A549 (cell line): ENCODE measurements around the gene CD8B. TPM values are rescaled to one million over a fixed set of nuclear protein-coding genes. Genes with fewer than 3 reads are reported as not detected.

ENCODE experiments used
- ATAC-seq, 2 experiments: fragments of 200-7000 bp in 1 of 2; fragments of >200 bp in 1 of 2; cut with Nextera tagmentation in 1 of 2; cut with Tn5 transposase in 1 of 2; 3 replicates each; pipeline versions ENCODE4 v1.8.0 to v1.9.1; 2018 to 2020; ENCODE audit warnings: mild to moderate bottlenecking in 1 of 2, moderate library complexity in 1 of 2
- CTCF ChIA-PET: fragments of 300-600 bp; sonication (Branson Sonifier 250); formaldehyde crosslinking; extraction: SDS; loops from one replicate; lab custom pipeline; 2021; ENCODE audit warnings: antibody characterized with exemption, inconsistent platforms; lab: Yijun Ruan, JAX
- POLR2A ChIA-PET: fragments of 350-600 bp; formaldehyde crosslinking; extraction: SDS; loops from one replicate; lab custom pipeline; 2021; ENCODE audit warnings: antibody characterized with exemption, inconsistent platforms; lab: Yijun Ruan, JAX
- DNase-seq, 2 experiments: peaks; one replicate each; pipeline versions ENCODE4 v3.0.0 to v3.0.0-alpha.2; 2011 to 2016; ENCODE audit warnings: low read depth in 1 of 2, low spot score in 1 of 2
- FAIRE-seq: peaks from 2 replicates; lab custom pipeline; 2011; peaks lifted over from hg19 to GRCh38; lab: Jason Lieb, UNC
- H3K27ac ChIP-seq, 2 experiments: fragments of >200 bp; sonication (Bioruptor Twin); formaldehyde crosslinking; 3 replicates each; pipeline ENCODE4 v1.5.1; 2016 to 2017
- H3K4me1 ChIP-seq: fragments of >200 bp; sonication (Bioruptor Twin); formaldehyde crosslinking; 3 replicates; pipeline ENCODE4 v1.6.1; 2016
- H3K4me2 ChIP-seq: fragments of >200 bp; sonication (Bioruptor Twin); formaldehyde crosslinking; 3 replicates; pipeline ENCODE4 v1.6.1; 2016
- H3K4me3 ChIP-seq: fragments of >200 bp; sonication (Bioruptor Twin); formaldehyde crosslinking; 3 replicates; pipeline ENCODE4 v1.5.1; 2016
- H3K9me3 ChIP-seq: fragments of >200 bp; sonication (Bioruptor Twin); formaldehyde crosslinking; 3 replicates; pipeline ENCODE4 v1.6.1; 2016
- ATOH8 ChIP-seq: fragments of 250-450 bp; sonication (Bioruptor Pico); IDR thresholded peaks from 2 replicates; pipeline ENCODE4 v1.5.0; 2020; ENCODE audit warnings: low read depth, mild to moderate bottlenecking, moderate library complexity
- BCL3 ChIP-seq: fragments of >200 bp; sonication (Bioruptor Twin); formaldehyde crosslinking; IDR thresholded peaks from 3 replicates; pipeline ENCODE4 v1.6.1; 2016
- CBX2 ChIP-seq: fragments of 200-600 bp; sonication (generic); IDR thresholded peaks from 2 replicates; pipeline ENCODE4 v1.6.1; 2016; ENCODE audit warnings: low read depth, mild to moderate bottlenecking, borderline replicate concordance
- CHD2 ChIP-seq: fragments of 150-350 bp; IDR thresholded peaks from 2 replicates; pipeline ENCODE4 v1.6.1; 2014; ENCODE audit warnings: low read length; ENCODE audit not compliant: partially characterized antibody
- EHMT2 ChIP-seq: fragments of 200-600 bp; sonication (generic); IDR thresholded peaks from 2 replicates; pipeline ENCODE4 v1.6.1; 2016; ENCODE audit warnings: antibody characterized with exemption, low read depth, mild to moderate bottlenecking, moderate library complexity
- EP300 ChIP-seq, 2 experiments: fragments of >200 bp; sonication (Bioruptor Twin); formaldehyde crosslinking; IDR thresholded peaks; 2 replicates in 1 of 2; 3 replicates in 1 of 2; pipeline ENCODE4 v1.6.1; 2016 to 2017
- FOXS1 ChIP-seq: fragments of 250-450 bp; sonication (Bioruptor Pico); IDR thresholded peaks from 2 replicates; pipeline ENCODE4 v1.5.0; 2020; ENCODE audit warnings: mild to moderate bottlenecking, moderate library complexity
- HDAC2 ChIP-seq: fragments of 200-600 bp; sonication (generic); IDR thresholded peaks from 2 replicates; pipeline ENCODE4 v1.6.1; 2016
- HOXB5 ChIP-seq: fragments of 250-450 bp; sonication (Bioruptor Pico); IDR thresholded peaks from 2 replicates; pipeline ENCODE4 v1.5.0; 2020; ENCODE audit warnings: mild to moderate bottlenecking, moderate library complexity
- JUN ChIP-seq, 2 experiments: fragments of >200 bp; sonication (Bioruptor Twin); formaldehyde crosslinking; IDR thresholded peaks; 2 replicates in 1 of 2; 3 replicates in 1 of 2; pipeline ENCODE4 v1.6.1; 2016 to 2017
- KDM5A ChIP-seq: fragments of 200-600 bp; sonication (generic); IDR thresholded peaks from 2 replicates; pipeline ENCODE4 v1.6.1; 2016; ENCODE audit warnings: antibody characterized with exemption, mild to moderate bottlenecking
- MAFK ChIP-seq: fragments of 450-650 bp; IDR thresholded peaks from 2 replicates; pipeline ENCODE4 v1.6.1; 2014; ENCODE audit not compliant: partially characterized antibody
- MYC ChIP-seq: IDR thresholded peaks from 2 replicates; pipeline ENCODE4 v1.6.1; 2012; ENCODE audit warnings: mild to moderate bottlenecking, inconsistent platforms, low read length, improper control_type of control experiment, borderline replicate concordance
- POLR2A ChIP-seq: IDR thresholded peaks from 2 replicates; pipeline ENCODE4 v1.6.1; 2012; ENCODE audit warnings: mild to moderate bottlenecking, low read length
- RCOR1 ChIP-seq: fragments of 150-350 bp; IDR thresholded peaks from 2 replicates; pipeline ENCODE4 v1.6.1; 2014; ENCODE audit warnings: antibody characterized with exemption, low read length, low read depth
- REST ChIP-seq: fragments of 200-600 bp; sonication (generic); IDR thresholded peaks from 2 replicates; pipeline ENCODE4 v1.6.1; 2016; ENCODE audit warnings: antibody characterized with exemption, mild to moderate bottlenecking, moderate library complexity
- RFX5 ChIP-seq: fragments of 450-650 bp; IDR thresholded peaks from 2 replicates; pipeline ENCODE4 v1.7.1; 2014; ENCODE audit warnings: antibody characterized with exemption, mild to moderate bottlenecking, moderate library complexity
- RNF2 ChIP-seq: fragments of 200-600 bp; sonication (generic); IDR thresholded peaks from 2 replicates; pipeline ENCODE4 v1.6.1; 2016; ENCODE audit warnings: low read depth, mild to moderate bottlenecking, antibody characterized with exemption, moderate library complexity, borderline replicate concordance
- ZFP36 ChIP-seq: fragments of 450-650 bp; IDR thresholded peaks from 2 replicates; pipeline ENCODE4 v1.6.1; 2014; ENCODE audit warnings: borderline replicate concordance; ENCODE audit not compliant: partially characterized antibody
- ZNF302 ChIP-seq: fragments of 250-450 bp; sonication (Bioruptor Pico); IDR thresholded peaks from 2 replicates; pipeline ENCODE4 v1.9.0; 2021; ENCODE audit warnings: inconsistent platforms, mild to moderate bottlenecking, moderate library complexity
- WGBS: methylation state at CpG from one replicate; pipeline ENCODE4 v1.1.6; 2017; ENCODE audit errors: missing lambda C conversion rate; 5-methylcytosine and 5-hydroxymethylcytosine counted together
- polyA plus RNA-seq, 4 experiments: library from polyadenylated mRNA; depleted of rRNA in 3 of 4; stranded (reverse); fragments of >200 nt; fragmentation: RNase III in 1 of 4; extraction: RNeasy Plus Mini Kit Qiagen cat#74134 plus additional on column Dnase treatment in 1 of 4; gene quantifications; 2 replicates in 3 of 4; 3 replicates in 1 of 4; pipeline ENCODE4 v1.2.3, GENCODE V29; 2011 to 2017

Gene CD8B
- polyA plus RNA-seq, 2 of the 4 experiments (the other 2 are of a cell fraction): not detected

- no peak for FAIRE-seq
- Histone ChIP-seq H3K4me3 (no peak overlapping the region), H3K9me3 (no peaks in the 10 kb centered on the region), H3K4me2 (no peak overlapping the region), H3K4me1 (no peaks in the 10 kb centered on the region), H3K27ac (no peak overlapping the region)
- TF ChIP-seq BCL3: no peak
- no peak for TF ChIP-seq ZNF302
- TF ChIP-seq ZFP36: no peak
- TF ChIP-seq MAFK: no peak
- no peak for TF ChIP-seq FOXS1 (CRISPR knock-in tag)
- TF ChIP-seq KDM5A: no peak
- no peak for TF ChIP-seq RNF2
- no peak for TF ChIP-seq RCOR1
- no peak for TF ChIP-seq RFX5
- TF ChIP-seq POLR2A: no peak
- no peak for TF ChIP-seq MYC
- TF ChIP-seq CBX2: no peak
- no peak for TF ChIP-seq HDAC2
- TF ChIP-seq HOXB5 (CRISPR knock-in tag): no peak
- TF ChIP-seq EHMT2: no peak
- TF ChIP-seq REST: no peak
- no peak for TF ChIP-seq EP300 (IDR thresholded peaks at IDR 0.05)
- no peak for TF ChIP-seq JUN (IDR thresholded peaks at IDR 0.05)
- TF ChIP-seq ATOH8 (CRISPR knock-in tag): no peak
- no peak for TF ChIP-seq CHD2
- WGBS: 74% methylated on average over 4 of the region's 4 CpGs
- ChIA-PET CTCF (interaction anchor here (2.2 to 3.3 kb wide), 2 partner anchors 11 to 33 kb away, joined by 10 read pairs; no protein-coding TSS in a partner anchor), POLR2A (no interaction called here)
- no peak for ATAC-seq
- no peak for DNase-seq
Observed at GRCh38 chr2:86775338-86775737, 86.3 kb downstream of the CD8B start.

- no peak for TF ChIP-seq EHMT2
- TF ChIP-seq POLR2A: 0 out of 2 replicates have a peak, but pooled peaks have one; percentile 11
- WGBS: 93% methylated on average over 5 of the region's 5 CpGs
- ATAC-seq (no peak), FAIRE-seq (no peak), DNase-seq (no peak)
- Histone ChIP-seq H3K9me3 (no peaks in the 10 kb centered on the region), H3K4me2 (no peak overlapping the region), H3K4me3 (no peak overlapping the region), H3K4me1 (no peaks in the 10 kb centered on the region), H3K27ac (no peak overlapping the region)
- ChIA-PET POLR2A (no interaction called here), CTCF (interaction anchor here (2.2 to 3.3 kb wide), 2 partner anchors 10 to 33 kb away, joined by 10 read pairs; no protein-coding TSS in a partner anchor)
Observed at GRCh38 chr2:86774862-86775261, 86.8 kb downstream of the CD8B start.
